Neural progenitor cell (in vitro differentiated cells): Measurements from ENCODE around the gene PRSS38. TPM values are rescaled to one million over a fixed set of nuclear protein-coding genes. Genes with fewer than 3 reads are reported as not detected.

Source experiments
- DNase-seq: peaks from one replicate; pipeline ENCODE4 v3.0.0-alpha.2; 2016; ENCODE audit warnings: low spot score
- H2AFZ ChIP-seq: fragments of 200-600 bp; sonication (generic); replicated peaks from 2 replicates; pipeline ENCODE4 v1.6.1; 2016; ENCODE audit warnings: antibody characterized with exemption
- H3F3A ChIP-seq: fragments of 200-600 bp; sonication (generic); 2 replicates; pipeline ENCODE4 v1.6.1; 2016; ENCODE audit warnings: antibody characterized with exemption, low read depth
- H3K27ac ChIP-seq: fragments of 200-600 bp; sonication (generic); 2 replicates; pipeline ENCODE4 v1.5.1; 2016; ENCODE audit warnings: mild to moderate bottlenecking
- H3K27me3 ChIP-seq: fragments of 200-600 bp; sonication (generic); 2 replicates; pipeline ENCODE4 v1.6.1; 2016; ENCODE audit warnings: mild to moderate bottlenecking, moderate library complexity
- H3K36me3 ChIP-seq: fragments of 200-600 bp; sonication (generic); 2 replicates; pipeline ENCODE4 v1.5.1; 2016
- H3K4me1 ChIP-seq: fragments of 200-600 bp; sonication (generic); 2 replicates; pipeline ENCODE4 v1.6.1; 2016; ENCODE audit warnings: mixed run types
- H3K4me2 ChIP-seq: fragments of 200-600 bp; sonication (generic); 2 replicates; pipeline ENCODE4 v1.6.1; 2016
- H3K4me3 ChIP-seq: fragments of 200-600 bp; sonication (generic); 2 replicates; pipeline ENCODE4 v1.5.1; 2016
- H3K79me2 ChIP-seq: fragments of 200-600 bp; sonication (generic); 2 replicates; pipeline ENCODE4 v1.6.1; 2016; ENCODE audit warnings: low read depth
- H3K9ac ChIP-seq: fragments of 200-600 bp; sonication (generic); 2 replicates; pipeline ENCODE4 v1.6.1; 2016
- H3K9me3 ChIP-seq: fragments of 200-600 bp; sonication (generic); 2 replicates; pipeline ENCODE4 v1.5.1; 2016; ENCODE audit warnings: low read depth
- H4K20me1 ChIP-seq: fragments of 200-600 bp; sonication (generic); 2 replicates; pipeline ENCODE4 v1.6.1; 2016; ENCODE audit warnings: low read depth
- H3K27ac Mint-ChIP-seq: 3 replicates; pipeline ENCODE4 v1.8.0; 2021; ENCODE audit warnings: mixed read lengths
- H3K27me3 Mint-ChIP-seq: 2 replicates; pipeline ENCODE4 v1.8.0; 2022; ENCODE audit warnings: low read depth, mild to moderate bottlenecking, inconsistent platforms, moderate library complexity, mixed read lengths; ENCODE audit not compliant: insufficient read depth
- H3K36me3 Mint-ChIP-seq: 3 replicates; pipeline ENCODE4 v1.8.0; 2021; ENCODE audit warnings: mixed read lengths
- H3K4me1 Mint-ChIP-seq: 3 replicates; pipeline ENCODE4 v1.8.0; 2021; ENCODE audit warnings: mixed read lengths
- H3K4me3 Mint-ChIP-seq: 3 replicates; pipeline ENCODE4 v1.8.0; 2021; ENCODE audit warnings: mild to moderate bottlenecking, moderate library complexity, mixed read lengths
- H3K9me3 Mint-ChIP-seq: 3 replicates; pipeline ENCODE4 v1.8.0; 2020; ENCODE audit warnings: mixed read lengths
- CTCF ChIP-seq: fragments of 200-600 bp; sonication (generic); IDR thresholded peaks from 2 replicates; pipeline ENCODE4 v1.5.1; 2017; ENCODE audit warnings: antibody characterized with exemption, mild to moderate bottlenecking
- EZH2 ChIP-seq: fragments of 200-600 bp; sonication (generic); IDR thresholded peaks from 2 replicates; pipeline ENCODE4 v1.6.1; 2017; ENCODE audit warnings: antibody characterized with exemption, mild to moderate bottlenecking, moderate library complexity
- EZH2phosphoT487 ChIP-seq: fragments of 200-600 bp; sonication (generic); IDR thresholded peaks from 2 replicates; pipeline ENCODE4 v1.6.1; 2017; ENCODE audit warnings: antibody characterized with exemption
- total RNA-seq: library from RNA; depleted of rRNA; stranded (reverse); fragments of >200 nt; gene quantifications from 2 replicates; pipeline ENCODE4 v1.2.3, GENCODE V29; 2015; ENCODE audit warnings: low replicate concordance

The PRSS38 gene
- total RNA-seq, 1 donor from 2014 or later: not detected

GRCh38 chr1:227767401-227768124 lies 47.9 kb upstream of the PRSS38 start:
- Mint-ChIP-seq H3K27ac (no peak overlapping the region), H3K4me3 (no peak overlapping the region), H3K27me3 (peaks cover 2% of the 10 kb centered on the region), H3K9me3 (no peaks in the 10 kb centered on the region), H3K4me1 (peaks cover 1% of the 10 kb centered on the region), H3K36me3 (peaks cover 11% of the 10 kb centered on the region)
- peaks cover 30% of the 10 kb centered on the region for H4K20me1 ChIP-seq
- no peaks in the 10 kb centered on the region for H3K27me3 ChIP-seq
- H3K9me3 ChIP-seq: no peaks in the 10 kb centered on the region
- H3K79me2 ChIP-seq: peaks cover 19% of the 10 kb centered on the region
- no peak overlapping the region for H3K4me2 ChIP-seq
- no peak overlapping the region for H3K4me3 ChIP-seq
- H3K9ac ChIP-seq: no peak overlapping the region
- H2AFZ ChIP-seq: no peak overlapping the region
- H3F3A ChIP-seq: no peaks in the 10 kb centered on the region
- H3K27ac ChIP-seq: no peak overlapping the region
- no peaks in the 10 kb centered on the region for H3K36me3 ChIP-seq
- TF ChIP-seq EZH2phosphoT487 (no peak), CTCF (no peak), EZH2 (no peak)
- no peaks in the 10 kb centered on the region for H3K4me1 ChIP-seq
- no peak for DNase-seq

GRCh38 chr1:227768125-227768439 lies 47.4 kb upstream of the PRSS38 start:
- Mint-ChIP-seq H3K27me3 (peaks cover 2% of the 10 kb centered on the region), H3K36me3 (peaks cover 11% of the 10 kb centered on the region), H3K9me3 (no peaks in the 10 kb centered on the region), H3K4me1 (no peaks in the 10 kb centered on the region), H3K27ac (no peak overlapping the region), H3K4me3 (no peak overlapping the region)
- H3K4me2 ChIP-seq: no peak overlapping the region
- H3K79me2 ChIP-seq: peaks cover 14% of the 10 kb centered on the region
- no peak overlapping the region for H2AFZ ChIP-seq
- H3K36me3 ChIP-seq: no peaks in the 10 kb centered on the region
- no peaks in the 10 kb centered on the region for H3F3A ChIP-seq
- H3K4me3 ChIP-seq: no peak overlapping the region
- H3K9ac ChIP-seq: no peak overlapping the region
- no peak for DNase-seq
- no peaks in the 10 kb centered on the region for H3K27me3 ChIP-seq
- no peak for TF ChIP-seq EZH2
- TF ChIP-seq CTCF: no peak
- no peak for TF ChIP-seq EZH2phosphoT487
- H3K4me1 ChIP-seq: no peaks in the 10 kb centered on the region
- H3K27ac ChIP-seq: no peak overlapping the region
- H4K20me1 ChIP-seq: peaks cover 25% of the 10 kb centered on the region
- H3K9me3 ChIP-seq: no peaks in the 10 kb centered on the region

DNA sequence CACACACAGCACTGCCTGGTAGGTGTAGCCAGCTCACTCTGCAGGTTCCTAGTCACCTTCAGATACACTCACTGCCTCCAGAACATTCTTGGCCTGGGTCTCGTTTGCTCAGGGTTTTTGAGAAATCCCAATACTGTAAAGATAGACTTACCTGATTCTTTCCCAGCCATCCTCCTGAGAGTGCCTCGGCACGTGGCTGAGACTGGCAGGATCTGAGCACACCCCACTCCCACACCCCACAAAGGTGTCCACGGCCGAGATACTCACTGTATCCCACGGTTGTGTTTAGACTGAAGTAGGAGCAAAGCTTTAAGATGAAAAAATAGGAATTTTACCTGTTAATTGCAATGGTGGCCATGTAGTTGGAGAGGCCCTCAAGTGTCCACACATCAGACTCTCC lies 46.8 kb upstream of the PRSS38 start:
- Histone ChIP-seq H3K9ac (no peak overlapping the region), H3K27me3 (no peaks in the 10 kb centered on the region), H3K4me3 (no peak overlapping the region), H3F3A (no peaks in the 10 kb centered on the region), H2AFZ (no peak overlapping the region), H3K36me3 (no peaks in the 10 kb centered on the region), H3K4me2 (no peak overlapping the region), H3K79me2 (peaks cover 8% of the 10 kb centered on the region), H4K20me1 (peaks cover 19% of the 10 kb centered on the region), H3K4me1 (no peaks in the 10 kb centered on the region), H3K27ac (no peak overlapping the region), H3K9me3 (no peaks in the 10 kb centered on the region)
- no peaks in the 10 kb centered on the region for H3K4me1 Mint-ChIP-seq
- peaks cover 2% of the 10 kb centered on the region for H3K27me3 Mint-ChIP-seq
- H3K9me3 Mint-ChIP-seq: no peaks in the 10 kb centered on the region
- no peak for DNase-seq
- H3K4me3 Mint-ChIP-seq: no peak overlapping the region
- H3K27ac Mint-ChIP-seq: peak overlapping the region; percentile 21
- H3K36me3 Mint-ChIP-seq: peaks cover 11% of the 10 kb centered on the region
- TF ChIP-seq CTCF (no peak), EZH2phosphoT487 (no peak), EZH2 (no peak)
